Neural cell (in vitro differentiated cells): ENCODE data around the gene AARSD1. TPM values are rescaled to one million over a fixed set of nuclear protein-coding genes. Genes with fewer than 3 reads are reported as not detected.
"Not testable (repeated sequence)": the region's sequence is repeated elsewhere in the genome, so short reads cannot be mapped to it uniquely, and the experiment has no call there.

Experiments used
- H2AFZ ChIP-seq: fragments of 200-600, 300-800 bp; sonication (generic), shearing (Covaris generic); 2 replicates; pipeline ENCODE4 v1.6.0; 2014; ENCODE audit warnings: low read depth, mild to moderate bottlenecking, antibody characterized with exemption, low read length, moderate library complexity
- H3F3A ChIP-seq: fragments of 200-600 bp; shearing (Covaris generic); 2 replicates; pipeline ENCODE4 v1.6.1; 2016; ENCODE audit warnings: mild to moderate bottlenecking, moderate library complexity, mixed read lengths, antibody characterized with exemption, low read length; ENCODE audit not compliant: insufficient read depth, poor library complexity, severe bottlenecking
- H3K27ac ChIP-seq: fragments of 200-600, 300-800 bp; sonication (generic), shearing (Covaris generic); 2 replicates; pipeline ENCODE4 v1.5.1; 2014; ENCODE audit warnings: mild to moderate bottlenecking, low read length, moderate library complexity
- H3K27me3 ChIP-seq: fragments of 300-800, 200-600 bp; sonication (generic), shearing (Covaris generic); 2 replicates; pipeline ENCODE4 v1.6.0; 2014; ENCODE audit warnings: mild to moderate bottlenecking, low read depth, low read length, moderate library complexity; ENCODE audit not compliant: insufficient read depth
- H3K36me3 ChIP-seq: fragments of 300-800, 200-600 bp; sonication (generic), shearing (Covaris generic); 2 replicates; pipeline ENCODE4 v1.5.1; 2014; ENCODE audit warnings: mild to moderate bottlenecking, antibody characterized with exemption, low read length, moderate library complexity; ENCODE audit not compliant: insufficient read depth
- H3K4me2 ChIP-seq: fragments of 300-800, 200-600 bp; sonication (generic), shearing (Covaris generic); 2 replicates; pipeline ENCODE4 v1.6.0; 2014; ENCODE audit warnings: mild to moderate bottlenecking, low read length
- H3K4me3 ChIP-seq: fragments of 300-800, 200-600 bp; sonication (generic), shearing (Covaris generic); 2 replicates; pipeline ENCODE4 v1.5.1; 2014; ENCODE audit warnings: mild to moderate bottlenecking, low read length, moderate library complexity
- H3K79me2 ChIP-seq: fragments of 200-600 bp; shearing (Covaris generic); replicated peaks from 2 replicates; pipeline ENCODE4 v1.6.0; 2014; ENCODE audit warnings: mild to moderate bottlenecking, low read length, moderate library complexity; ENCODE audit not compliant: insufficient read depth
- H3K9ac ChIP-seq: fragments of 300-800, 200-600 bp; sonication (generic), shearing (Covaris generic); 2 replicates; pipeline ENCODE4 v1.6.1; 2016; ENCODE audit warnings: mild to moderate bottlenecking, low read length, mixed read lengths
- H3K9me2 ChIP-seq: fragments of 200-600 bp; shearing (Covaris generic); 2 replicates; pipeline ENCODE4 v1.6.1; 2016; ENCODE audit warnings: mild to moderate bottlenecking, low read length, mixed read lengths; ENCODE audit not compliant: insufficient read depth
- H3K9me3 ChIP-seq: fragments of 200-600, 300-800 bp; sonication (generic), shearing (Covaris generic); 2 replicates; pipeline ENCODE4 v1.6.1; 2016; ENCODE audit warnings: mild to moderate bottlenecking, mixed run types, low read length, moderate library complexity, mixed read lengths
- H4K20me1 ChIP-seq: fragments of 200-600 bp; shearing (Covaris generic); 2 replicates; pipeline ENCODE4 v1.6.1; 2016; ENCODE audit warnings: mild to moderate bottlenecking, mixed run types; ENCODE audit not compliant: insufficient read depth
- EP300 ChIP-seq: fragments of 450-650 bp; conservative IDR thresholded peaks from 2 replicates; pipeline ENCODE4 v1.6.1; 2014; ENCODE audit warnings: antibody characterized with exemption, mild to moderate bottlenecking, moderate library complexity; ENCODE audit not compliant: poor library complexity, severe bottlenecking
- EZH2 ChIP-seq: fragments of 200-600, 300-800 bp; shearing (Covaris generic), sonication (generic); IDR thresholded peaks from 2 replicates; pipeline ENCODE4 v1.6.1; 2014; ENCODE audit warnings: antibody characterized with exemption, low read length, borderline replicate concordance, mild to moderate bottlenecking; ENCODE audit not compliant: insufficient read depth, poor library complexity, severe bottlenecking
- MXI1 ChIP-seq: fragments of 450-650 bp; conservative IDR thresholded peaks from 2 replicates; pipeline ENCODE4 v1.6.1; 2014; ENCODE audit warnings: antibody characterized with exemption, mild to moderate bottlenecking; ENCODE audit not compliant: poor library complexity, severe bottlenecking
- POLR2AphosphoS5 ChIP-seq: IDR thresholded peaks from 2 replicates; pipeline ENCODE4 v1.6.1; 2012
- RAD21 ChIP-seq: fragments of 450-650 bp; conservative IDR thresholded peaks from 2 replicates; pipeline ENCODE4 v1.6.1; 2014; ENCODE audit warnings: antibody characterized with exemption, mild to moderate bottlenecking, moderate library complexity
- REST ChIP-seq: IDR thresholded peaks from 2 replicates; pipeline ENCODE4 v1.6.1; 2012; ENCODE audit warnings: borderline replicate concordance
- SMC3 ChIP-seq: fragments of 450-650 bp; conservative IDR thresholded peaks from 2 replicates; pipeline ENCODE4 v1.6.1; 2014; ENCODE audit warnings: antibody characterized with exemption, mild to moderate bottlenecking, moderate library complexity; ENCODE audit not compliant: poor library complexity
- TAF1 ChIP-seq: IDR thresholded peaks from 2 replicates; pipeline ENCODE4 v1.6.1; 2012; ENCODE audit warnings: low read depth
- polyA plus RNA-seq: library from polyadenylated mRNA; depleted of rRNA; stranded (reverse); fragments of >200 nt; gene quantifications from 2 replicates; pipeline ENCODE4 v1.2.3, GENCODE V29; 2014
- TF ChIP-seq, protein P1 (sequence below): fragments of 450-650 bp; IDR thresholded peaks from 2 replicates; pipeline ENCODE4 v1.5.1; 2014; ENCODE audit warnings: antibody characterized with exemption, mild to moderate bottlenecking, moderate library complexity; ENCODE audit not compliant: poor library complexity, severe bottlenecking

AARSD1 gene
- polyA plus RNA-seq, 1 donor from 2014 or later: 64.2 TPM

GRCh38 chr17:42917236-42917603, 47.0 kb downstream of the AARSD1 start:
- Histone ChIP-seq H3K9me2 (no peaks in the 10 kb centered on the region), H3K27ac (no peak overlapping the region), H3F3A (no peaks in the 10 kb centered on the region), H3K27me3 (no peaks in the 10 kb centered on the region), H3K79me2 (no peaks in the 10 kb centered on the region), H3K36me3 (no peaks in the 10 kb centered on the region), H3K4me2 (no peak overlapping the region), H2AFZ (no peak overlapping the region), H3K4me3 (no peak overlapping the region), H3K9ac (no peak overlapping the region), H3K9me3 (no peaks in the 10 kb centered on the region), H4K20me1 (no peaks in the 10 kb centered on the region)
- TF ChIP-seq SMC3 (no peak), EZH2 (no peak), REST (no peak), EP300 (no peak), POLR2AphosphoS5 (no peak), MXI1 (no peak), TAF1 (no peak), RAD21 (no peak)
- TF ChIP-seq, protein P1, sequence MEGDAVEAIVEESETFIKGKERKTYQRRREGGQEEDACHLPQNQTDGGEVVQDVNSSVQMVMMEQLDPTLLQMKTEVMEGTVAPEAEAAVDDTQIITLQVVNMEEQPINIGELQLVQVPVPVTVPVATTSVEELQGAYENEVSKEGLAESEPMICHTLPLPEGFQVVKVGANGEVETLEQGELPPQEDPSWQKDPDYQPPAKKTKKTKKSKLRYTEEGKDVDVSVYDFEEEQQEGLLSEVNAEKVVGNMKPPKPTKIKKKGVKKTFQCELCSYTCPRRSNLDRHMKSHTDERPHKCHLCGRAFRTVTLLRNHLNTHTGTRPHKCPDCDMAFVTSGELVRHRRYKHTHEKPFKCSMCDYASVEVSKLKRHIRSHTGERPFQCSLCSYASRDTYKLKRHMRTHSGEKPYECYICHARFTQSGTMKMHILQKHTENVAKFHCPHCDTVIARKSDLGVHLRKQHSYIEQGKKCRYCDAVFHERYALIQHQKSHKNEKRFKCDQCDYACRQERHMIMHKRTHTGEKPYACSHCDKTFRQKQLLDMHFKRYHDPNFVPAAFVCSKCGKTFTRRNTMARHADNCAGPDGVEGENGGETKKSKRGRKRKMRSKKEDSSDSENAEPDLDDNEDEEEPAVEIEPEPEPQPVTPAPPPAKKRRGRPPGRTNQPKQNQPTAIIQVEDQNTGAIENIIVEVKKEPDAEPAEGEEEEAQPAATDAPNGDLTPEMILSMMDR: no peak

- not testable (repeated sequence) for H3K27ac ChIP-seq, H3K9ac ChIP-seq, H3K4me2 ChIP-seq, H3K9me2 ChIP-seq, H4K20me1 ChIP-seq, H3K9me3 ChIP-seq, H3K36me3 ChIP-seq, H3K79me2 ChIP-seq, H3K4me3 ChIP-seq, H2AFZ ChIP-seq, H3K27me3 ChIP-seq, H3F3A ChIP-seq
Observed at GRCh38 chr17:42916388-42917235, 47.6 kb downstream of the AARSD1 start.

- H3K4me3 ChIP-seq, H4K20me1 ChIP-seq, H3K36me3 ChIP-seq, H3K4me2 ChIP-seq, H3K27ac ChIP-seq, H3K27me3 ChIP-seq, H2AFZ ChIP-seq, H3K79me2 ChIP-seq, H3K9me2 ChIP-seq, H3K9ac ChIP-seq, H3K9me3 ChIP-seq, H3F3A ChIP-seq: not testable (repeated sequence)
Observed at GRCh38 chr17:42915288-42915687, 49.0 kb downstream of the AARSD1 start.
